Effector memory CD8-positive, alpha-beta T cell (primary cell): Measurements from ENCODE around the gene TMCO4.
"Not testable (repeated sequence)": the region's sequence is repeated elsewhere in the genome, so short reads cannot be mapped to it uniquely, and the experiment has no call there.

ENCODE experiments used
- ATAC-seq: fragments of 150-1000 bp; cut with Tn5 transposase; replicated peaks from 2 replicates; pipeline ENCODE4 v1.10.0; 2021; ENCODE audit warnings: mild to moderate bottlenecking, moderate library complexity
- DNase-seq, 3 experiments: peaks; one replicate each; pipeline ENCODE4 v3.0.0; 2021
- H3K27ac Mint-ChIP-seq, 2 donors: one replicate each; pipeline ENCODE4 v1.8.0; 2022; ENCODE audit warnings: mild to moderate bottlenecking in 2 of 2, mixed read lengths in 2 of 2, moderate library complexity in 2 of 2
- H3K27me3 Mint-ChIP-seq, 2 donors: one replicate each; pipeline ENCODE4 v1.8.0; 2022; ENCODE audit warnings: mixed read lengths in 2 of 2
- H3K36me3 Mint-ChIP-seq: one replicate; pipeline ENCODE4 v1.8.0; 2022; ENCODE audit warnings: mild to moderate bottlenecking, moderate library complexity, mixed read lengths; ENCODE audit not compliant: insufficient read depth
- H3K4me1 Mint-ChIP-seq, 2 donors: one replicate each; pipeline ENCODE4 v1.8.0; 2022; ENCODE audit warnings: low read depth in 2 of 2, mixed read lengths in 2 of 2
- H3K4me3 Mint-ChIP-seq, 2 donors: one replicate each; pipeline ENCODE4 v1.8.0; 2022; ENCODE audit warnings: mild to moderate bottlenecking in 2 of 2, mixed read lengths in 2 of 2, moderate library complexity in 2 of 2
- H3K9me3 Mint-ChIP-seq, 2 donors: one replicate each; pipeline ENCODE4 v1.8.0; 2022; ENCODE audit warnings: mixed read lengths in 2 of 2

Gene TMCO4

GRCh38 chr1:19639999-19640362, 159.7 kb downstream of the TMCO4 start:
- Mint-ChIP-seq H3K27me3 (peaks cover 23 to 58% of the 10 kb centered on the region in 2 donors), H3K4me3 (no peak overlapping the region), H3K9me3 (no peaks in the 10 kb centered on the region), H3K4me1 (peaks cover 4 to 8% of the 10 kb centered on the region in 2 donors), H3K36me3 (peaks cover 5% of the 10 kb centered on the region), H3K27ac (no peak overlapping the region)
- DNase-seq (no peak), ATAC-seq (no peak)

- not testable (repeated sequence) for H3K27ac Mint-ChIP-seq, H3K9me3 Mint-ChIP-seq, H3K36me3 Mint-ChIP-seq, ATAC-seq, H3K4me3 Mint-ChIP-seq, H3K4me1 Mint-ChIP-seq, DNase-seq
- H3K27me3 Mint-ChIP-seq: peaks cover 23 to 53% of the 10 kb centered on the region in 2 donors
Measured at GRCh38 chr1:19639228-19639627, 160.5 kb downstream of the TMCO4 start.

- no peak for ATAC-seq
- Mint-ChIP-seq H3K27me3 (peaks cover 13 to 41% of the 10 kb centered on the region in 2 donors), H3K4me1 (no peaks in the 10 kb centered on the region)
Measured at GRCh38 chr1:19637606-19638005, 162.1 kb downstream of the TMCO4 start.

GRCh38 chr1:19636749-19637148, 163.0 kb downstream of the TMCO4 start:
- not testable (repeated sequence) for ATAC-seq, DNase-seq, H3K36me3 Mint-ChIP-seq, H3K27ac Mint-ChIP-seq, H3K4me3 Mint-ChIP-seq, H3K9me3 Mint-ChIP-seq, H3K4me1 Mint-ChIP-seq
- peaks cover 6 to 32% of the 10 kb centered on the region in 2 donors for H3K27me3 Mint-ChIP-seq

More at GRCh38 chr1:19637606-19638005, 162.1 kb downstream of the TMCO4 start:
- H3K36me3 Mint-ChIP-seq: no peaks in the 10 kb centered on the region
- H3K4me3 Mint-ChIP-seq: no peak overlapping the region
- DNase-seq: no peak
- no peak overlapping the region for H3K27ac Mint-ChIP-seq
- H3K9me3 Mint-ChIP-seq: no peaks in the 10 kb centered on the region

DNA sequence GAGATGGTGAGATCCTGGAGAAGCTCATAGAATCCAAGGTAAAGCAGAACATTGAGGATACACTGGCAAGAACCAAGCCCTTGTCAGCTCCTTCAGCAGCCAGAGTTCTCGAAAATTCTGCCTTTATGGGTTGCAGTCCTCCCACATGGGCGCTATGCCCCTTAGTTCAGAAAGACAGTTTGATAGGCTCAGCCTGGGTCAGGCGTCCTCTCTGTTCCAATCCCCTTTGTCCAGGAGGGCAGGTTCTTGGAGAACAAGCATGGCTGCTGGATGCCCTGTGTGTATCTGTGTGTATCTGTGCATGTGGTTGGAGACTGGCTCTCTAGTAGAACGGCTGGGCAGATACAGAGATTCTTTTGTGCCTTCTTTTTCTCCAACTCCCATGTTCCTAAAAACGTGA, 163.7 kb downstream of the TMCO4 start:
- DNase-seq: no peak
- H3K4me1 Mint-ChIP-seq: no peaks in the 10 kb centered on the region
- no peak overlapping the region for H3K27ac Mint-ChIP-seq
- H3K36me3 Mint-ChIP-seq: no peaks in the 10 kb centered on the region
- no peak overlapping the region for H3K4me3 Mint-ChIP-seq
- no peaks in the 10 kb centered on the region for H3K9me3 Mint-ChIP-seq
- peaks cover 0 to 26% of the 10 kb centered on the region in 2 donors for H3K27me3 Mint-ChIP-seq
- ATAC-seq: no peak

- no peaks in the 10 kb centered on the region for H3K36me3 Mint-ChIP-seq
Measured at GRCh38 chr1:19635646-19636045, 164.1 kb downstream of the TMCO4 start.

DNA sequence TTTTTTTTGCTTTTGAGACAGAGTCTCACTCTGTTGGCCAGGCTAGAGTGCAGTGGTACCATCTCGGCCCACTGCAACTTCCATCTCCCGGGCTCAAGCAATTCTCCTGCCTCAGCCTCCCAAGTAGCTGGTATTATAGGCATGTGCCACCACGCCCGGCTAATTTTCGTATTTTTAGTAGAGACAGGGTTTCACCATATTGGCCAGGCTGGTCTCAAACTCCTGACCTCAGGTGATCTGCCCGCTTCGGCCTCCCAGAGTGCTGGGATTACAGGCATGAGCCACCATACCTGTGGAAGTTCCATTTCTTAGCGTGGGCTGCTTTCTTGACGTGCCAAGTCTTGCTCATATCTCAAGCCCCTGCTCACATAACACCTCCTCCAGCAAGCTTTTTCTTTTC, 164.7 kb downstream of the TMCO4 start:
- H3K9me3 Mint-ChIP-seq, ATAC-seq, H3K4me3 Mint-ChIP-seq, H3K36me3 Mint-ChIP-seq, DNase-seq, H3K4me1 Mint-ChIP-seq, H3K27ac Mint-ChIP-seq: not testable (repeated sequence)
- peaks cover 0 to 16% of the 10 kb centered on the region in 2 donors for H3K27me3 Mint-ChIP-seq

More at GRCh38 chr1:19635646-19636045, 164.1 kb downstream of the TMCO4 start:
- Mint-ChIP-seq H3K27me3 (peaks cover 0 to 21% of the 10 kb centered on the region in 2 donors), H3K9me3 (no peaks in the 10 kb centered on the region), H3K27ac (no peak overlapping the region), H3K4me1 (no peaks in the 10 kb centered on the region), H3K4me3 (no peak overlapping the region)
- ATAC-seq: no peak
- no peak for DNase-seq

DNA sequence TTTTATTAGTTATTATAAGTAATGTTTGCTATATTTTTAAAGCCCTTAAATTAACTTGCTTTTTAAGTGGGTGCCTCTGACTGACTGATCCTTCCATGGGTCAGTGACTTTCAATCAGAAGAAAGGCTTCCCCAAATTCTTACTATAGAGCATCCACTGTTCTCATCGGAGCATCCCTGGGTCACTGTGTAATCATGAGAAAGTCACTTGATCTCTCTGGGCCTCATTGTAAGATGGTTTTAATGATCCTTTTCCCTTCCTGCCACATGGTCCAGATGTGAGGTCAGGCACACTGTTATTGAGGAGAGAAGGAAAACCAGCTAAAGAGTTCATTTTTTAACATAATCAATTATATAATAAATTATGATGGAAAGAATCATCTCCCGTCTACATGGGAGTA, 166.6 kb downstream of the TMCO4 start:
- H3K4me3 Mint-ChIP-seq: no peak overlapping the region
- H3K4me1 Mint-ChIP-seq: no peaks in the 10 kb centered on the region
- no peaks in the 10 kb centered on the region for H3K27me3 Mint-ChIP-seq
- DNase-seq (no peak), ATAC-seq (no peak)
- peaks cover 6% of the 10 kb centered on the region for H3K36me3 Mint-ChIP-seq
- H3K9me3 Mint-ChIP-seq: no peaks in the 10 kb centered on the region
- H3K27ac Mint-ChIP-seq: peak overlapping the region in 1 of 2 donors; percentile 62
